ENCODE data around the gene ANKFY1. TPM values are rescaled to one million over a fixed set of nuclear protein-coding genes. Genes with fewer than 3 reads are reported as not detected.
A peak's percentile ranks its signal among the peaks of the same experiment; 100 is the strongest.

The ANKFY1 gene
- total RNA-seq, 2 donors from 2014 or later, result 17.9 to 40.5 TPM

DNA sequence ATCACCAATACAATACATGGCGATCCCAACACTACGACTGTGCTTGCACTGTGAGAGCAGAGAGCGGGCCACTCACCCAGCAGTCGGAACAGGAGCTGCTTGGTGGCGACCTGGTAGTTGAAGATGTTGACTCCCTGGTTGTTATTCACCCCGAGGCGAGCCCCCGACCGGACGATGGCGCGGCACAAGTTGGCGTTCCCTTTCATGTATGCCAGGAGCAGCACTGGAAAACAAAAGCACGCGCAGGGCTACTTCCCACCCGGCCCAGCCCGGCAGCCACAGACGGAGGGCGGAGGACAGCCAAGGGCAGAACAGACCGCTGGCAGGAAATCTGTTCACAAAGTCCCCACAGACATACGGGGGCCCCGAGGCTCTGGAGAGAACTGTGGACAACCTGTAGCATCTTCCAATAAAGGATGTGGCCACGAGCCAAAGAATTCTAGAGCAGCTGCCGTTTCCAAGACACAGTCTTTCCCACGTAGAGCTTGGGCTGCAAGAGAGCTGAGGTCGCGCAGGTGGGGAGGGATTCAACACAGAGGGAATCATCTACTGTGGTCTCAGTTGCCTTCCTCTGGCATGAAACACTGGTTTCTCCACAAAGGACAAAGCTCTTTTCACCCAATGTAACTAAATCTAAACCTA lies 93.0 kb downstream of the ANKFY1 start:
- ATAC-seq, result no peak
- H3K27me3 ChIP-seq, result no peaks in the 10 kb centered on the region
- 88 to 89% methylated on average over 27 of the region's 27 CpGs for WGBS, 2 donors
- no peak for DNase-seq
- peaks cover 11 to 42% of the 10 kb centered on the region in 2 donors for H3K36me3 ChIP-seq (replicated peaks in 1 of 2; ENCODE audit: insufficient read depth in 1 of 2, low read depth in 2 of 2)
- no peak overlapping the region for H3K27ac ChIP-seq
- no peak overlapping the region for H3K4me3 ChIP-seq
- TF ChIP-seq POLR2A (IDR thresholded peaks at IDR 0.05), result no peak
- TF ChIP-seq, protein P1, sequence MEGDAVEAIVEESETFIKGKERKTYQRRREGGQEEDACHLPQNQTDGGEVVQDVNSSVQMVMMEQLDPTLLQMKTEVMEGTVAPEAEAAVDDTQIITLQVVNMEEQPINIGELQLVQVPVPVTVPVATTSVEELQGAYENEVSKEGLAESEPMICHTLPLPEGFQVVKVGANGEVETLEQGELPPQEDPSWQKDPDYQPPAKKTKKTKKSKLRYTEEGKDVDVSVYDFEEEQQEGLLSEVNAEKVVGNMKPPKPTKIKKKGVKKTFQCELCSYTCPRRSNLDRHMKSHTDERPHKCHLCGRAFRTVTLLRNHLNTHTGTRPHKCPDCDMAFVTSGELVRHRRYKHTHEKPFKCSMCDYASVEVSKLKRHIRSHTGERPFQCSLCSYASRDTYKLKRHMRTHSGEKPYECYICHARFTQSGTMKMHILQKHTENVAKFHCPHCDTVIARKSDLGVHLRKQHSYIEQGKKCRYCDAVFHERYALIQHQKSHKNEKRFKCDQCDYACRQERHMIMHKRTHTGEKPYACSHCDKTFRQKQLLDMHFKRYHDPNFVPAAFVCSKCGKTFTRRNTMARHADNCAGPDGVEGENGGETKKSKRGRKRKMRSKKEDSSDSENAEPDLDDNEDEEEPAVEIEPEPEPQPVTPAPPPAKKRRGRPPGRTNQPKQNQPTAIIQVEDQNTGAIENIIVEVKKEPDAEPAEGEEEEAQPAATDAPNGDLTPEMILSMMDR (IDR thresholded peaks at IDR 0.05), result no peak
- intact Hi-C loops (cut with DNase I), result no loop called here
- H3K9me3 ChIP-seq, result no peaks in the 10 kb centered on the region
- no peaks in the 10 kb centered on the region for H3K4me1 ChIP-seq

DNA sequence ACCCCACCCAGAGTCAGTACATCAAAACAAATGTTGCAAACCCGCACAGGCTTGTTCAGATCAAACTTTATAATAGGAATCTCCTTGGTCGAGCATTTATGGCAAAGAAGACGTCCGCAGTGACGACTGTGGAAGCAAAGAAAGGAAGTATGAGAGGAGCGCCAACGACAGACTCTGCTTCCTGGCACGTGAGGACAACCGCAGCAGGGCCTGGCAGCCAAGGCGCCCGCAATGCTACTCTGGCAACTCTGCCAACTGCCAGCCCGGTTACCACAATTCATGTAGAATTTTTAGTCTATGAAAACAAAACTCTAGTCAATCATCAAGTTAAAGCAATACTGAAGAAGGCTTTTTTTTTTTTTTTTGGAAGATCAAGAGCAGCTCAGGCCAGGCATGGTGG lies 96.0 kb downstream of the ANKFY1 start:
- Histone ChIP-seq H3K27me3 (no peaks in the 10 kb centered on the region), H3K4me1 (no peaks in the 10 kb centered on the region), H3K27ac (no peak overlapping the region), H3K9me3 (no peaks in the 10 kb centered on the region), H3K4me3 (no peak overlapping the region), H3K36me3 (replicated peaks in 1 of 2; ENCODE audit: insufficient read depth in 1 of 2, low read depth in 2 of 2) (peaks cover 11 to 32% of the 10 kb centered on the region in 2 donors)
- DNase-seq, result peak in 1 of 4 donors; percentile 31
- no peak for ATAC-seq
- TF ChIP-seq, protein P1 (IDR thresholded peaks at IDR 0.05), result no peak
- TF ChIP-seq POLR2A (IDR thresholded peaks at IDR 0.05), result no peak
- WGBS, 2 donors, result 74 to 85% methylated on average over 11 to 12 of the region's 12 CpGs
- intact Hi-C loops (cut with DNase I), result no loop called here

- Histone ChIP-seq H3K27ac (no peak overlapping the region), H3K4me1 (no peaks in the 10 kb centered on the region), H3K36me3 (replicated peaks in 1 of 2; ENCODE audit: insufficient read depth in 1 of 2, low read depth in 2 of 2) (peaks cover 5 to 21% of the 10 kb centered on the region in 2 donors), H3K4me3 (no peak overlapping the region), H3K27me3 (no peaks in the 10 kb centered on the region), H3K9me3 (no peaks in the 10 kb centered on the region)
- WGBS, 2 donors, result 81 to 85% methylated on average over 7 to 8 of the region's 8 CpGs
- DNase-seq (no peak), ATAC-seq (no peak)
- intact Hi-C loops (cut with DNase I), result no loop called here
- no peak for TF ChIP-seq POLR2A (IDR thresholded peaks at IDR 0.05)
- TF ChIP-seq, protein P1 (IDR thresholded peaks at IDR 0.05), result no peak
Measured at GRCh38 chr17:4166419-4166818, 97.4 kb downstream of the ANKFY1 start.

- H3K27me3 ChIP-seq, result no peaks in the 10 kb centered on the region
- no peaks in the 10 kb centered on the region for H3K4me1 ChIP-seq
- no peak overlapping the region for H3K27ac ChIP-seq
- TF ChIP-seq, protein P1 (IDR thresholded peaks at IDR 0.05), result no peak
- TF ChIP-seq POLR2A (IDR thresholded peaks at IDR 0.05), result no peak
- 84 to 90% methylated on average over 6 to 10 of the region's 10 CpGs for WGBS, 2 donors
- ATAC-seq (no peak), DNase-seq (no peak)
- H3K36me3 ChIP-seq (replicated peaks in 1 of 2; ENCODE audit: insufficient read depth in 1 of 2, low read depth in 2 of 2), result peaks cover 4 to 18% of the 10 kb centered on the region in 2 donors
- H3K9me3 ChIP-seq, result no peaks in the 10 kb centered on the region
- intact Hi-C loops (cut with DNase I), result no loop called here
- no peak overlapping the region for H3K4me3 ChIP-seq
Measured at GRCh38 chr17:4165301-4166010, 98.3 kb downstream of the ANKFY1 start.

Measured in body of pancreas (tissue), 4 donors.